ENCODE measurements around the gene TMEM200B. TPM values are rescaled to one million over a fixed set of nuclear protein-coding genes. Genes with fewer than 3 reads are reported as not detected.

The TMEM200B gene
- total RNA-seq, 1 donor from 2014 or later = 2.1 TPM

- TF ChIP-seq, protein P1, sequence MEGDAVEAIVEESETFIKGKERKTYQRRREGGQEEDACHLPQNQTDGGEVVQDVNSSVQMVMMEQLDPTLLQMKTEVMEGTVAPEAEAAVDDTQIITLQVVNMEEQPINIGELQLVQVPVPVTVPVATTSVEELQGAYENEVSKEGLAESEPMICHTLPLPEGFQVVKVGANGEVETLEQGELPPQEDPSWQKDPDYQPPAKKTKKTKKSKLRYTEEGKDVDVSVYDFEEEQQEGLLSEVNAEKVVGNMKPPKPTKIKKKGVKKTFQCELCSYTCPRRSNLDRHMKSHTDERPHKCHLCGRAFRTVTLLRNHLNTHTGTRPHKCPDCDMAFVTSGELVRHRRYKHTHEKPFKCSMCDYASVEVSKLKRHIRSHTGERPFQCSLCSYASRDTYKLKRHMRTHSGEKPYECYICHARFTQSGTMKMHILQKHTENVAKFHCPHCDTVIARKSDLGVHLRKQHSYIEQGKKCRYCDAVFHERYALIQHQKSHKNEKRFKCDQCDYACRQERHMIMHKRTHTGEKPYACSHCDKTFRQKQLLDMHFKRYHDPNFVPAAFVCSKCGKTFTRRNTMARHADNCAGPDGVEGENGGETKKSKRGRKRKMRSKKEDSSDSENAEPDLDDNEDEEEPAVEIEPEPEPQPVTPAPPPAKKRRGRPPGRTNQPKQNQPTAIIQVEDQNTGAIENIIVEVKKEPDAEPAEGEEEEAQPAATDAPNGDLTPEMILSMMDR (IDR thresholded peaks at IDR 0.05; ENCODE audit: insufficient read depth, low read length, poor library complexity, severe bottlenecking) = no peak
- H3K36me3 ChIP-seq (ENCODE audit: control insufficient read depth, insufficient read depth, low read length) = no peaks in the 10 kb centered on the region
- DNase-seq (ENCODE audit: low read depth) = no peak
- no peak overlapping the region for H3K4me3 ChIP-seq (ENCODE audit: low read depth, low read length)
- no peaks in the 10 kb centered on the region for H3K27me3 ChIP-seq (ENCODE audit: control insufficient read depth, insufficient read depth, low read length)
These were observed 42.7 kb upstream of the TMEM200B start for GRCh38 chr1:29166291-29166878.

DNA sequence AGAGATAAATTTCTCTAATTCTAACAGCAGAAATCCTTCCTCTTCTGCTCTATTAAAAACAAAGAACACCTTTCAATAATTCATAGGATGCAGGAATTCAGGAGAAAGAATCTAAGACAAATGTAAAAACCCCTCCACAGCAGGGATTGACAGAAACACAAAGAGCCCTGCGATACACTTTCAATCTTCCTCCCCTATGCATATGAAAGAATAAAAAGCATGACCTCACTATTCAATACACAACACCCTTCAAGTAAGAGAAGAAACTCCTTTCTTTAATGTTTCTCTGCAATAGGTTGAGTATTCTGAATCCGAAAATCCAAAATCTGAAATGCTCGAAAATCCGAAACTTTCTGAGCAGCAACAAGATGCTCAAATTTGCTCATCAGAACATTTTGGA, 40.9 kb upstream of the TMEM200B start:
- H3K36me3 ChIP-seq (ENCODE audit: control insufficient read depth, insufficient read depth, low read length) = no peaks in the 10 kb centered on the region
- H3K4me3 ChIP-seq (ENCODE audit: low read depth, low read length) = no peak overlapping the region
- DNase-seq (ENCODE audit: low read depth) = no peak
- TF ChIP-seq, protein P1 (IDR thresholded peaks at IDR 0.05; ENCODE audit: insufficient read depth, low read length, poor library complexity, severe bottlenecking) = no peak
- no peaks in the 10 kb centered on the region for H3K27me3 ChIP-seq (ENCODE audit: control insufficient read depth, insufficient read depth, low read length)

DNA sequence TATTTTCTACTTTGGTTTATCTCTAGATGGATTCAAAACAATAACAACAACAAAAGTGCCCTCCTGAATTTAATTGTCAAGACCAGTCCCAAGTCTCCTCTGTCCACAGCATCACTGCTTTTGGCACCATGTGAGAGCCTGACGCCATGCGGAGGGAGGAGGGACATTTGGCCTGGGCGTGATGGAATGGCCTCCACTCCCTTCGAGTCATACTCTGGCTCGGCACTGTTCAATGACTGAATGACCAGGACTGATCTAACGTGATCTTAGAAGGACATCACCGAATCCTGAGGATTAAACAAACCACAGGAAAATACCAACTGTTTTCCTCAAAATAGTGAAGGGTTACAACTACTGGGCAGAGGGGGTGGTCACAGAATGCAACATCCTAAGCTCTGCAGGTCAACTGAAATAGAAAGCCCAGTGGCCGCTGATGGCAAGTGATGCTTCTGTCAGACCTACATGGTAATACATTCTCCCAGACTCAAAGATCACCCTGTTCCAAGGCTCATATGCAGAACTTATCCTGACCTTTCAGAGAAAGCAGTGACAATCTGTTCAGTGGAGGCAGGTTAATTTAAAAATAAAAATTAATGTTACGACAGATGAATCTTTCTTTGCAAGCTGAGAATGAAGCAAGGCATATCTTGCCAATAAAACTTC, 38.9 kb upstream of the TMEM200B start:
- H3K27me3 ChIP-seq (ENCODE audit: control insufficient read depth, insufficient read depth, low read length) = no peaks in the 10 kb centered on the region
- TF ChIP-seq, protein P1 (IDR thresholded peaks at IDR 0.05; ENCODE audit: insufficient read depth, low read length, poor library complexity, severe bottlenecking) = no peak
- no peaks in the 10 kb centered on the region for H3K36me3 ChIP-seq (ENCODE audit: control insufficient read depth, insufficient read depth, low read length)
- H3K4me3 ChIP-seq (ENCODE audit: low read depth, low read length) = no peak overlapping the region
- no peak for DNase-seq (ENCODE audit: low read depth)

DNA sequence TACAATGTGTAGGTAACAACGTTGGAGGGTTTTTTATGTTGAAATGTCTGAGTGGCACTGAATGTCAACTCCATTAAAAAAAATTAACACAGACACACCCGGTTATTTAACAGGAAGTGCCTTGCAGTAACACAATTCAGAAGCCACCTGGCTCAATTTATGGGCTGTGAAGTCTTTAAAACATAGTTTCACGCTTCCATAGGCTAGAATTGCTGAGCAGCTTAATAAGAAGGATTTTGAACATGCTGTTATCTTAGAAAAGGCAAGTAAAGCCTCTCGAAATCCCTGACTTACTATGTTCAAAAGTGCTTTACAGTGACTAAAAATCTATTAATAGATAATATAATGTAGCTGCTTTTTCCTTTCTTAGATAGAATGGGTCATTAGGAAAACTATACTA, 38.3 kb upstream of the TMEM200B start:
- H3K27me3 ChIP-seq (ENCODE audit: control insufficient read depth, insufficient read depth, low read length) = no peaks in the 10 kb centered on the region
- no peak for DNase-seq (ENCODE audit: low read depth)
- H3K4me3 ChIP-seq (ENCODE audit: low read depth, low read length) = no peak overlapping the region
- H3K36me3 ChIP-seq (ENCODE audit: control insufficient read depth, insufficient read depth, low read length) = no peaks in the 10 kb centered on the region
- TF ChIP-seq, protein P1 (IDR thresholded peaks at IDR 0.05; ENCODE audit: insufficient read depth, low read length, poor library complexity, severe bottlenecking) = no peak

DNA sequence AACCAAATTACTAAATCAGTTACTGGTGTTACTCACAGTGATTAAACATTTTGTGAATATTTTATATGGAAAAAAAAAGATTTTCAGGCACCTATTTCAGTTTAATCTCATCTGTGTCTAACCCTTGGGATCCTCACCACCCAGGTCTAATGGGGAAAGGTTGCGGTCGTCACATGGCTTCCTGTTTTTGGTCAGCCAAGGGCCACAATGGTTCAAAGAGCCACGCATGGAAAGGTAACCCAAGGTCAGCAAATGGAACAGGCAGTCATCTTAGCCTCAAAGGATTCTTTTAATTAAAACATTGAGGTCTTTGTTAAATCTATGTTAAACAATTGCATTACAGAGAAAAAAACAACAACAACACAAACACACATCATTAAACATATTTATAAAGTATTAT, 36.1 kb upstream of the TMEM200B start:
- no peaks in the 10 kb centered on the region for H3K36me3 ChIP-seq (ENCODE audit: control insufficient read depth, insufficient read depth, low read length)
- TF ChIP-seq, protein P1 (IDR thresholded peaks at IDR 0.05; ENCODE audit: insufficient read depth, low read length, poor library complexity, severe bottlenecking) = no peak

GRCh38 chr1:29157269-29157601, 33.5 kb upstream of the TMEM200B start:
- DNase-seq (ENCODE audit: low read depth) = no peak
- Histone ChIP-seq H3K36me3 (ENCODE audit: control insufficient read depth, insufficient read depth, low read length) (peaks cover 1% of the 10 kb centered on the region), H3K27me3 (ENCODE audit: control insufficient read depth, insufficient read depth, low read length) (no peaks in the 10 kb centered on the region), H3K4me3 (ENCODE audit: low read depth, low read length) (no peak overlapping the region)
- TF ChIP-seq, protein P1 (IDR thresholded peaks at IDR 0.05; ENCODE audit: insufficient read depth, low read length, poor library complexity, severe bottlenecking) = no peak

More for the DNA sequence above, 36.1 kb upstream of the TMEM200B start:
- DNase-seq (ENCODE audit: low read depth) = no peak
- no peak overlapping the region for H3K4me3 ChIP-seq (ENCODE audit: low read depth, low read length)
- H3K27me3 ChIP-seq (ENCODE audit: control insufficient read depth, insufficient read depth, low read length) = no peaks in the 10 kb centered on the region

Data from kidney epithelial cell (primary cell).